Upper lobe of left lung (tissue), 4 donors: ENCODE measurements around the gene PROKR2.

Source experiments
- CTCF ChIP-seq, 6 experiments: fragments of 450-650 bp in 4 of 6; fragments of 200-600 bp in 2 of 6; sonication (generic) in 2 of 6; IDR thresholded peaks; one replicate each; pipeline ENCODE4 v1.5.1; 2016 to 2019; ENCODE audit warnings: antibody characterized with exemption in 6 of 6
- POLR2A ChIP-seq, 4 donors: fragments of 450-650 bp; IDR thresholded peaks; one replicate each; pipeline ENCODE4 v1.5.1; 2016 to 2017; ENCODE audit warnings: antibody characterized with exemption in 4 of 4, mild to moderate bottlenecking in 2 of 4
- POLR2AphosphoS5 ChIP-seq, 2 donors: sonication (generic); formaldehyde crosslinking; IDR thresholded peaks; one replicate each; pipeline ENCODE4 v1.5.1; 2017; ENCODE audit warnings: antibody characterized with exemption in 2 of 2

GRCh38 chr20:5267092-5267491 is 49.7 kb downstream of the PROKR2 start:
- TF ChIP-seq POLR2AphosphoS5 (IDR thresholded peaks at IDR 0.05): no peak
- no peak for TF ChIP-seq POLR2A (IDR thresholded peaks at IDR 0.05)
- no peak for TF ChIP-seq CTCF (IDR thresholded peaks at IDR 0.05)
